Central memory CD4-positive, alpha-beta T cell (primary cell): ENCODE data around the gene CCDC174.

ENCODE experiments used
- DNase-seq: peaks from one replicate; pipeline ENCODE4 v3.0.0; 2022

The CCDC174 gene

DNA sequence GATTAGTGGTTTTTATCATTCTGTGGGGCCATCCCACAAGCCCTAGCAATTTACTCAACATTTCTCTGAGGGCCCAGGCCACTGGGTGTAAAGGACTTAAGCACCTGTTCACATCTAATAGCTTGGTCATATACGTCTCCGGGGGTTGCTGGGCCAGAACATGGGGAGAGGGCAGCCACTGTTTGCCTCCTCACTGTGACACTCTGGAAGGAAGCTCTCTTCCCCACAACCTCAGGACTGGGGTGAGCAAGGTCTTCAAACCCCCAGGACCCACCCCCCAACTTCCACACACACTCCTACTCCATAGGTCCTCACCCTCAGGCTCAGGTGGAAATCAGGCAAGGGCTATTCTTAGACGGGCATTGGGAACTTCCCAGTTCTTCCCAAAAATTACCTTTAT lies 52.2 kb downstream of the CCDC174 start:
- DNase-seq: no peak

- no peak for DNase-seq
Measured at GRCh38 chr3:14706096-14706495, 54.5 kb downstream of the CCDC174 start.

DNA sequence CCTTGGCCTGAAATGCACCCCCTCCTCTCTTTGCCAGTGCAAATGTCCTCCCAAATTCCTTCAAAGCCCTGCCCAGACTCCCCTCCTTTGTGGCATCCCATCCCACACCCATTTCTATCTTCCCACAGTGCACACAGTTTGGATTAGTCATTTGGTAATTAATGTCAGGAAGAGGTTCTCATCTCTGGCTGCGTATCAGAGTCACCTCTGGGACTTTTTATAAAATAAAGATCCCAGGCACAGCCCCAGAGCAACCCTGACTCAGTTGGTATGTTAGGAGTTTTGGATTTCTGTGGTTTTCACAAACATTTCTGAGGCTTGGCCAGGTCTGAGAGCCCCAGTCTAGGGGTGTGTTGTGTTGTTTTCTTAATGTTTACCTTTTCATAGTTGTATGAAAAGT lies 65.0 kb downstream of the CCDC174 start:
- DNase-seq: no peak

DNA sequence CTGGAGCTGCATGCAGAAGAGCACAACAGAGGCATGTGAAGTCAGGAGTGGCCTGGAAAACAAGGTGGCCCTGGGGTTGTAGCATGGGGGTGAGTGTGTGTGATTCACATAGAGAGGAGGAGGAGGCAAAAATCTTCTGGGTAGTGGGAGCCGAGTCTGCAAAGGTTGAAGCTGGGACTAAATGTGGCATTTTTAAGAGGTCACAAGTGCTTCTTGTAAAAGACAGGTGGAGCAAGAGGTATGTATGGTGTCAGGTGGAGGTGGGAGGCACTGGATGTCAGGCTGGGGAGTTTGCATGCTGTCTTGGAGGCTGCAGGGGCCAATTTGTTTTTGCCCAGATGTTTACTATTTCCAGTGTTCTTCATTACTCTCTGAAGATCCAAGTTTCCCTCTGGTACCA lies 65.7 kb downstream of the CCDC174 start:
- no peak for DNase-seq

- no peak for DNase-seq
Measured at GRCh38 chr3:14718539-14718938, 67.0 kb downstream of the CCDC174 start.

- no peak for DNase-seq
Measured at GRCh38 chr3:14719006-14719405, 67.4 kb downstream of the CCDC174 start.

DNA sequence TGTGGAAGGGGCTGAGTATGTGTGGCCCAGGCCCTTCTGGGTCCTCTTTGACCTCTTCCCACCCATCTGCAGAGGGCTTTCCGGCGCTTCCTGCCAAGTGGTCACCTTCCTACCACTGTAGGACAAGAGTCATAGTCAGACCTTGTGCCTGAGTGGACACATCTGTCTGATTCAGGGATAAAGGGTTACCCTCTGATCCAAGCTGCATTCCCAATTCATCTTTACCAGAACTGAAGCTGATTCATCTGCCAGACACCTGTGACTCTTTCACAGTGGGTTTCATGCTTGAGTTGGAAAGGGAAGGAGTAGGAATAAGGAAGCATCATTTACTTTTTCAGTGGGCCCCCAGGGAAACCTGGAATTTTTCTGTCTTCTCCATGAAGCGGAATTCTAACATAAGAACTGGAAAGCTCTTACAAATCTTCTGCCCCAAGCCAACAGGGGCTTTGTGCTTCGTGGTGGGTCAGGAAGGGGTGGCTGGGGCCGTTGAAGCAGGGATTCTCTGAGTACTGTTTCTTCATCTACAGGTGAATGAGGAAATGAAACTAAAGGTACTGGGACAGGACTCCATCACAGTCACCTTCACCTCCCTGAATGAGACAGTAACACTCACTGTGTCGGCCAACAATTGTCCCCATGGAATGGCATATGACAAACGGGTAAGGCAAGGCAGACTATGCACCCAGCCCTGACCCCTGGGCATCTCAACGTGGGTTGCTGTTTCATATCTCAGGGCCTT lies 69.7 kb downstream of the CCDC174 start:
- DNase-seq: no peak
